ENCODE measurements around the gene PDK2.

Gene PDK2

DNA sequence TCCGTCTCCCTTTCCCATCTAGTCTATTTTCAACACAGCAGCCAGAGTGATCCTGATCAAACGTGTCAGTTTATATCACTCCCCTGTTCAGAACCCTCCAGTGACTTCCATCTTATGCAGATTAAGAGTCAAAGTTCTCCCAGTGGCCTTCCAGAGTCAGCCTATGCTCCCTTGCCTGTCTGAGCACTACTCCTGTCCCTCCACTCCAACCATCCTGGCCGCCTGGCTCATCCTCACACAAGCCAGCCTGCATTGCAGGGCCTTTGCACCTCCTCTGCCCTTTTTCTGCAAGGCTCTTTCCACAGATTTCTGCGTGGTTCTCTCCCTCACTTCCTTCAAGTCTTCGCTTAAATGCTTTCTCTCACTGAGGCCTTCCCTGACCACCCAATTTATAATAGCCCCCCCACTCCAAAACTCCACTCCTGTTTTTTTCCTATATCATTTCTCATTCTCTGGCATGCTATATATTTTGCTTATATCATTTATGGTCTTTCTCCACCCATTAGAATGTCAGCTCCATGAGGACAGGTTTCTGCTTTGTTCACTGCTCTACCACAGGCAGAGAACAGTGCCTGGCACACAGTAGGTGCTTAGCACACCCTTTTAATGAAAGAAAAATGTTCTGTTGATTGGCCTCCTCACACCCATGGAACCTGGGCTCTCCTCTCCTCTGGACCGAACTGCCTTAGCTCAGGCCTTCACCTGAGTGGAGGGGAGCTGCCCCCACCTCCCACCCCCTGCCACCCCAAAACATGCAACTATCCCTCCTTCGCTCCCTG lies 25.5 kb downstream of the PDK2 start:
- DNase-seq: no peak

DNA sequence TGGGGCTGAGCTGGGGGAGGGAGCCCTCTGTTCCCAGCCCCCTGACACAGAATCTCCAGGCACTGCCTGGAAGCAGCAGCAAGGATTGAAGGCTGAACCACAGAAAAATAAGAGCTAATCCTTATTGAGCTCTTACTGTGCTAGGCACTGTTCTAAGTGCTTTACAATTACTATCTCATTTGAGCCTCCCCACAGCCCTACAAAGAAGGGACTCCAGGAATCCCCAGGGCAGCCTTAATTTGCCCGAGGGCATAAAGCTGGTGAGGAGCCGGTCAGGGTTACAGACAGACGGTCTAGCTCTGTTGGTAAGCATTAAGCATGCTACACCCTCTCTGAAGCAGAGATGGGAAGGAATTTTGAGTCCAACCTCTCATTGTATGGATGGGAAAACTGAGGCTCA lies 27.8 kb downstream of the PDK2 start:
- DNase-seq: no peak

DNA sequence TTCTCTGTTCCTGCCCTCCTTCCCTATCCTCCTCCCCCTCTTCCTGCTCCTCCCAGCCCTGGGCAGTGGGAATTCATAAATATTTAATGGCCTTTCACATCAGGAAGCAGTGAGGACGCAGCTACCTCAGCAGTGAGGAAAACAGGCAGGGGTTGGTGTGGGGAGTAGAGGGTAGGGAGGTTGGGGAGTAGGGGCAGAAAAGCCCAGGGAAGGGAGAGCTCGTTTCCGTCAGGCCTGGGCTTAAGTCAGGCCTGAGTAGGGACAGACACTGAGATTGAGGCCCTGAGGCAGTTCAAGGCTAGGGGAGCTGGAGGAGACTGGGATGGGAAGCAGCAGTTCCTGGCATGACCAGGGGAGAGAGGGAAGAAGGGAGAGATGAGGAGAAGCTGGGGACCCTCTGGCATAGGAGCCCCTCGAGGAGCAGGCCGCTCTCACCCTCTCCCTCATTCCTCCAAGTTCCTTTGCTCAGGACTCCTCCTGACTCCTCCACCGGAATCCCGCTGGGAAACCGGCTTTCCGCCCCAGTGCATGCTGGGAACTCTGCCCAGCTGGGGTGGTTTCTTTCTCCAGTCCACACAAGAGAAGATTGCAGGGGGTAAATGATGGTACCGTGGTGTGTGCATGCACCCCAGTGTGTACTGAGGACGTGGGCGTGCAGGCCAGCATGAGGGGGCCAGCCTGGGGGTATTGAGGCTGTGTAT lies 28.6 kb downstream of the PDK2 start:
- no peak for DNase-seq

DNA sequence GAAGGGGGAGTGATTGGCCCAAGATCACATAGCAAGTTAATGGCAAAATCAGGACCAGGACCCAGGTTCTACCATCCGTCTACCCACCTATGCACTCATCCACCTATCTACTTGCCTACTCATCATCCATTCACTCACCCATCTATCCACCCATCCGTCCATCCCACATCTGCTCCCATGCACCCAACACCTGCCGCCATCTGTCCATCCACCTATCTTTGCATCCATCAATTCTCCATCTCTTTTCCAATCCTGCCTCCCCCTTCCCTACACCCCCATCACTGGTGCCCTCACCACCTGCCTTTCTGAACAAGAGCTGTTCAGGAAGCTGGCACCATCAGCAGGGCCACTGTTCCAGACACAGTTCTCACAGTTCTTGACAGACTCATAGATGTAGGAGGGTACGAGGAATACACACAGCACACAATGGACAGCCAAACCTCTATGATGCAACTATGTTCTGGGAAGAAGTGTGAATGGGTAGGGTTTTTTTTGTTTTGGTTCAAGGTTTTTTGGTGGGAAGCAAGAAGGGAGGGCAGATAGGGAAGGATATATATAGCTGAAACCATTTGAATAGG lies 30.4 kb downstream of the PDK2 start:
- DNase-seq: no peak

DNA sequence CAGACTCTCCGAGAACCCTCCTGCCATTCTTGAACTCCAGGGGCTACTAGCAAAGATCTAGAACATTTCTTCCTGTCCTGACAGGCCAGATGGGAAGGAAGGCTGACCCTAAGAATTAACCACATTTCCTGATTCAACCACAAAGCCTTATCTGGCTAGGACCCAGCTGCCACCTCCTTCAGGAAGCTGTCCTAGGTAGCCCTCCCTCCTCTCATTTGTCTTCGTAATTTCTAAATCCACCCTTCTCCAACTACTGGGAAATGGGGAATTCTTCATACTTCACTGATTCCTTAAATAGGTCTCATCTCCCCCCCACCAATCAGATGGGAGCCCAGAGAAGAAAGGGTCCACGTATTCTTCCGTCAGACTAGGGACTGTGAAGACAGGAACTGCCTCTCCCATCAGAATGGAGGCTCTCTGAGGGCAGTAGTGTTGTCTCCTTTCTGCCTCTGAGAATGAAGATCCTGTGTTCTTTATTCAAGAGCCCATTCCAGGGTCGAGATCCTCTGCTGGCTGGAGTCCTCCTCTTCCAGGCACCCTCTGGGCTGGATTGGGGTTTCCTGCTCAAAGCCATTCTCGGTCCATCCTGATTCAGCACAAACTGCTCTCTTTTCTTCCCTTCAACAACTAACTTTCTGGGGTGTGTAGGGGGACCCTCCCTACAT lies 32.7 kb downstream of the PDK2 start:
- no peak for DNase-seq

DNA sequence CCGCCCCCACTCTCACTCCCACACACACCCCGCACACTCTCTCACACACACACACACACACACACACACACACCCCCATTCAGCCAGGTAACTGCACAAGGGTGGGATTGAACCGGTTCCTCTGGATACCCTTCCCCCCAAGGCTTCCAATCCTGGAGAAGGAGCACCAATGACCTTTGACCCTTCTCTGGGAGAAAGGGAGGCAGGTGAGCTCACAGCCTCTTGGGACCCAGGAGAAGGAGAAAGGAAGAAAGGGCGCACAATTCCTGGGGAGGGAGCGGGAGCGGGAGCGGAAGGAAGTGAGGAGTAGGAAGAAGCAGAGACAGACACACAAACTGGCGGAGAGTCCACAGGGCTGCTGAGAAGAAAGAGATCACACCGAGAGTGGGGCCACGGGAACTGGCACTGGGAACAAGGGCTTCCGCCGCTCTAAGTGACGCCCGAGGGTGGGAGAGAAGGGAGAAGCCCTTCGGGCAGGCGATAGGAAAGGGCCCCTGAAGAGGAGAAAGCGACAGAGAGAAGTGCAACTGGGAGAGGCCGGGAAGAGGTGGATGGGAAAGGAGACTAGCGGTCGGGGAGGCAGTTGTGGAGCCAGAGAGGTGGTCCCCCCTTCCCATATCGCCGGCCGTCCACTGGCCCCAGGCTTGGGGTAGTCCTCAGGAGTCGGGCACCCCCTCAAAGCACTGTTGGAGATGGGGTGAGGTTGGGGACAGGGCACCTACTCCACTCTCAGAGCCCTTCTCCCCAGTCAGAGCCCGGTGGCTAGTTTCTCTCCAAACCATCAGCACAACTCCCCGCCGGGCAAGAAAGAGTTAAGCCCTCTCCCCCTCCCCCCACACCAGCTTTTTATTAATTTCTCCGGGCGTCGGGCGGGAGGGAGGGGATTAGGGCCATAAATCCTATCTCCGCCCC lies 33.5 kb downstream of the PDK2 start:
- no peak for DNase-seq

DNA sequence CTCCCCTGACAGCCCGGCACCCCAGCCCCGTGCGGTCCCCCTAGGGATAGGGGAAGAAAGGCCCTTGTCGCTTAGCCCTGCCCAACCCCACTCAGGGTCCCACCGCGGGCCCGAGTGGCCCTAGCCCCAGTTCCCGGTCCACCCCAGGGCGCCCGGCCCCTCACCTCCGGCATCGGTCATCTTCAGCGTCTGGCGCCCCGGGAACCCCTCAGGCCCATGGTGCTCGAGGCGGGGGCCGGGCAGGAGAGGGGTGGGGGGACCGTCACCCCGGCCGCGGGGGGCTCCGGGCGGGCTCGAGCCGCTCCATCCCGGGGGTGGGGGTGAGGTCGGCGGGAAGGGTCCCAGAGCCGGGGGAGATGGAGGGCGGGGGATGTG lies 34.2 kb downstream of the PDK2 start:
- no peak for DNase-seq

DNA sequence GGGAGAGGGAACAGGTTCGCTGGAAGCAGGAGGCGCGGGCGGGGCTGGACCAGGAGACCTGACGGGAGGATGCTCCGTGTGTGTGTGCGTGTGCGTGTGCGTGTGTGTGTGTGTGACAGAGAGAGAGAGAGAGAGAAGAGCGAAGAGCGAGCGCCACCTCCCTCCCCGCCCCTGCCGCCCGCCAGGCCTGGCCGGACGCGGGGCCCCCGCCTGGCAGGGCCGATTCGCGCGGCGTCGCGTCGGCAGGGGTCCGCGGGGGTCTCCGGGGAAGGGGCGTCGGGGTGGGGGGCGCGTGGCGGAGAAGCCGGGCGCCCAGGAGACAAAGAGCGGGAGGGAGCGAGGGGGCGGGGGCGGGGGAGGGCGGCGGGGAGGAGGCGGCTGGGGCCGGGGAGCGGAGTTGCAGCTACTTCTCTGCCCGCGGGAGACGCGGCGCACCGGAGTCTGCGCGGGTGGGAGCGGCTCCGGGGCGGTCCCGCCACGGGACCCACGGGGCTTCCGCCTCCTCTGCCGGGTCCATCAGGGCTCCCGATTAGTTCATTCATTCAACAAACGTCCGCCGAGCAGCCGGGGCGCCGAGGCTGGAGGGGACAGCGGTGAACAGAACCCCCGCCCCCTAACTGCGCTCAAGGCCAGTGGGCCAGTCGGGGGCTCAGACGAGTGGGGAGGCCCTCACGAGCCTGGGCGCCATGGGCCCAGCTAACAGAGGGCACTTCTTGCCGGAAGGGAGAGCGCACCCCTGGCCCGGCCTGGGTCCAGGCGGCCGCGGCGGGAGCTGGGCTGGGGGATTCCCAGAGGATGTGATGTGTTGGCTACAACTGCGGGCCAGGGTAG lies 34.8 kb downstream of the PDK2 start, which contains the start of gene SAMD14:
SAMD14 (minus strand) TSS at position 433 of the 831 bp plus-strand sequence. CDS start 5,201 bp downstream, outside the sequence.
- DNase-seq: no peak

DNA sequence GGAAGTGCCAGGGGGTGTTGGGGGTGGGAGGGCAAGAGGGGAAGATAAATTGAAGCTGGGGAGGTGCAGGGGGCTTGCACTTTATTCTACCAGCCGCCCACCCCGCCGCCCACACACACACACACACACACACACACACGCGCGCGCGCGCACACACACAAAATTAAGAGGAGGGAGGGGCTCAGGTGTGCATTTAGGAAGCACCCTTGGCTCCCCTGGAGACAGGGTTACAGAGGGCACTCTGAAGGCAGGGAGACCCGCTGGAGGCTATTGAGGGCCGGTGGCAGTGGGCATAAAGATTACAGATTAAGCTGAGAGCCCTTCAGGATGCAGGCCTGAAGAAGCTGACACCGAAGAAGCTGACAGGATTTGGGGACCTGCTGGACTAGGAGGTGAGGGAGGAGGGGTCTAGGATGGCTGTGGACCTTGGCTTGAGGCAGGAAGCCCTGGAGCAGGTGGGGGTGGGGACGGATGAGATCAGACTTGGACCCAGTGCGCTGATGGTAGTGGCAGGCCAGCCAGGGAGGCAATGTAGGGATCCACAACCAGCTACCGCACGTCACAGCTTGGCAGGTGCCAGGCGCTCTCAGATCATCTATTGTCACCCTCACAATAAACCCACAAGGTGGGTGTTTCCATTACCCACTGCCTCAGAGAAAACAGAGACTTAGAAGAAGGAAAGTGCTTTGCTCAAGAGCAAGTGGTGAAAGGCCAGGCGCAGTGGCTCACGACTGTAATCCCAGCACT lies 35.6 kb downstream of the PDK2 start:
- peak in 1 of 2 experiments; percentile 26 for DNase-seq

DNA sequence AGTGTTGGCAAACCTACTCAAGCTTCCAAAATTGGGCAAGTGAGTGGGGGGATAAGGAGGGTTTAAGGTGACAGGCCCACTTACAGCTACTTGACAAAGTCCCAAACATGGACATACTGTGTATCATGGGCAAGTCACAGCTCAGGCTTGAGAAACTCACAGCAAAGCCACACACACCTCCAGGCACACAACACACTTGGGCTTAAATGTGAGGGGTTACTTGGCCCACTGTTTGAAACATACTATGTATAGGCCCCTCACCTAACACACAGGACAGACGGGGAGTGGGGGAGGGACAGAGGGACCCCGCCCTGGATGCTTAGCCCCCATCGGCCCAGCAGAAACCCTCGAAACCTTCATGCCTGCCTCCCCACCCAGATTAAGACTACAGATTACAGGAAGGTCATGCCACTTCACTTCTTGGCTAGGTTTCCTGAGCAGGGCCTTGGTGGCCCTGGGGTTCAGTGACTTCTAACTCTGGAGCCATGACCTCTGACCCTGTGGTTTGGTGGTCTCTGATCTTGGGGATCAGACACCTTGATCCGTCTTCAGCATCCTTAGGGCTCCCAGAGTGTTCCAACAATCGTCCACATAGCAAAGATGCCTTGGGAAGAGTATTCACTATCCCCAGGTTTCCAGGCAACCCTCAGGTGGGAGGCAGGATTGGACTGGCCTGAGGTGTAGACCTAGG lies 37.1 kb downstream of the PDK2 start:
- no peak for DNase-seq

DNA sequence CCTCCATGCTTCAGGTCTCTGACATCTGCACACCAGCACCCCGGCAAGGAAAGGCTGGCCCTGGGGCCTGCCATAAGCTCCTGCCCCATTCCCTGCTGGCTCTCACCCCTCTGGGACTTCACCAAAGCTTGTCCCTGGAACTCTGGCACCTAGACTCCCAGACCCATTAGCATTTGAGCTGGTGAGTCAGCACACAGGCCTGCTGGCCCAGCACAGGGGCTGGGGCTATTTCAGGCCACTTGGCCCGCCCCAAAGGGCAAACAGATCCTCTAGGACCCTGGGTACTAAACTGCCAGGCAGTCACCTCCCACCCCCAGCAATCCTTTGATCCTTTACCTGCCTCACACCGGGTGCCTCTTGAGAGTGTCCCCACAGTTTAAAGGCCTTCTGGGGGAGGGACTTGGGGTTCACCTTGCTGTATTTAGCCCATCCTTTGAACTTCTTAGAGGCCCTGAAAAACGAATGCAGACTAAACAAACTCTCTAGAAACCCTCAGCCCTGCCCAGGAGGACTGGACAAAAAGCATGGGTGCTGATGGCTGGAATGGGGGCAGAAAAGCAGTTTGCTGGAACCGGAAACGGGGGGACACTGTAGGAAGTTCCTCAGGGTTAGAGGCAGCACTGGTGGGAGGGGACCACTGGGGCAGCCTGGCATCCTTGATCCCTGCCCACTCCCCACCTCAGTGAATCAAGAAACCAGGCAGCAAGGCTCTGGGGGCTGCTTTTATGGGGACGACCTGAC lies 38.0 kb downstream of the PDK2 start:
- no peak for DNase-seq

DNA sequence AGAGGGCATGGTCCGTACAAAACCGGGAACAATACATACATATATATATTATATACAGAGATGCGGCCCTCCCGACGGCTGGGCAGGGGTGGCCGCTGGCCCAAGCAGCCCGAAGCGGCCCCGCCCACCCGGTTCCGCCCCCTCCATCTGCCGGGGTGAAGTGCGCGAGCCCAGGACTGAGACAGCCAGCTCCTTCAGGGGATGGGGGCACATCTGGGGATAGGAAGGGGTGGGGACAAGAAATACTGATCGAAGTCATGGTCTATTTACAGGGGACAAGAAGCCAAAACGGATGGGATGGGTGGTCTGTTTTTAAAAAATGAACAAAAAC lies 38.6 kb downstream of the PDK2 start:
- no peak for DNase-seq

DNA sequence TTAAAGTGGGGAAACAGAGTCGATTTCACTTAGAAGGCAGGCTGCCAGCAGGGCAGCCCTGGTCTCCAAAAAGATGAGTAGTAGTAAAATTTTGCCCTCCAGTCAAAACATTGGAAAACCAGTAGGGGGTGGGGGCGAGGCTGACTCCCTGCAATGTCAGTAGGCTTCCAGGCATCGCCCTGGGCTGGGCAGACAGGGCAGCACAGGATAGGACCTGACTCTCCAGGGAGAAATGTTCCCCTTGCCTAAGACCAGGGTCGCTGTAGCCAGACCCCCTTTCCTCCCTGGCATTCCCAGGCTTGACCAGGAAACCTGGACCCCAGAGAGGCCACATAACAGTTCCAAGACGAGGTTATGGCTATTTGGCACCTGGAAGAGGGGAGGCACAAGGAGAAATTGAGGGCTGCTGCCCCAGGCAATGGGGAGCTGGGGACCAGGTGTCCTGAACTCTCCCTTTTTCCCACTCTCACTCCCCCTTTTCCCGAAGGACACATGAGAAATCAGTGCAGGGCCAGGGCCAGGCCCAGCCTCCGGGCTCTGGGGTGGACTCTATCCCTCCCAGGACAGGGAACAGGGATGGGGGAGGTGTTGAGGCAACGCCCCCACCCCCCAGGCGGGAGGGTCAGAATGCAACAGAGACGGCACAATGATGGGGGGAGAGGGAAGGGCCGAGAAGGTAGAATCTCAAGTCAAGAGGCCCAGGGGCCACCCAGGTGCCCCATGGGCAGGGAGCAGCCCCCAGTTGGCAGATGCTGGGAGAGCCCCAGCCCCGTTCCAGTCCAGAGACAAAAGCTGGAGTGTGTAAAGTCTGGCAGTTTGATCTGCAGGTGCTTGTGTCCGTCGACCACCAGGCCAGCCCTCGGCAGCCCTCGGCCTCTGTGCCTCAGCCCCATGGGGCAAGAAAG lies 39.3 kb downstream of the PDK2 start:
- DNase-seq: no peak

DNA sequence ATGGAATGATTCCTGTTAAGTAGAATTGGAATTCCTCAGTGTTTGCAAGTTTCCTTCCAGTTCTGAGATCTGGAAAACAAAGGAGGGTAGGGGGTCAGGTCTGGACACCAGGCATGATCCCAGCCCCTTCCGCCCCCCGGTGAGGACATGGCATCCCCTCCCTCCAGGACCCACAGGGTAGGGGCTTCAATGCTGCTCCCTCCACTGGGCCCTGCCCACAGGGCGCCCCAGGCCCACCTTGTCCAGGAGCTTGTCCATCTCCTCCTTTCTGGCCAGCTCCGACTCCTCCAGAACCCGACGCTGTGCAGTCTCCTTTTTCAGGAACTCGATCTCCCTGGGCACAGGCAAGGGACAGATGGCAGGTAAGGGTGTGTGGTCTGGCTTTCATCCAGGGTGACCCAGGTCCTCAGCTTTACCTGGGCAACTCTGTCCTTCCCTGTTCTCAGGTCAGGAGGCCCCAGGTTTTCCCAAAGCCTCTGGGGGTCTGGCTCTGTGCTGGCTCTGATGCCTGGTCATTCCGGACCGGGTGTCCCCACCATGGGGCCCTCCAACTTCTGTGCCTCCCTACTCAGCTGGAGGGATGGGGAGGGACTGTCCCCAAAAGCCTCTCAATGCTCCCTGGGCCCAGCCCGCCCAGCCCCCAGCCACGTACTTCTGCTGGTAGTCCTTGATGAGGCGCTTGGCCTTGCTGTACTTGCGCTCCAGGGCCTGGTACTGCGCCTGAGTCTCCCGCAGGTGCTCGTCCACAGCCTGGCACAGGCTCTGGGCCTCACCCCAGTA lies 40.4 kb downstream of the PDK2 start:
- DNase-seq: no peak

DNA sequence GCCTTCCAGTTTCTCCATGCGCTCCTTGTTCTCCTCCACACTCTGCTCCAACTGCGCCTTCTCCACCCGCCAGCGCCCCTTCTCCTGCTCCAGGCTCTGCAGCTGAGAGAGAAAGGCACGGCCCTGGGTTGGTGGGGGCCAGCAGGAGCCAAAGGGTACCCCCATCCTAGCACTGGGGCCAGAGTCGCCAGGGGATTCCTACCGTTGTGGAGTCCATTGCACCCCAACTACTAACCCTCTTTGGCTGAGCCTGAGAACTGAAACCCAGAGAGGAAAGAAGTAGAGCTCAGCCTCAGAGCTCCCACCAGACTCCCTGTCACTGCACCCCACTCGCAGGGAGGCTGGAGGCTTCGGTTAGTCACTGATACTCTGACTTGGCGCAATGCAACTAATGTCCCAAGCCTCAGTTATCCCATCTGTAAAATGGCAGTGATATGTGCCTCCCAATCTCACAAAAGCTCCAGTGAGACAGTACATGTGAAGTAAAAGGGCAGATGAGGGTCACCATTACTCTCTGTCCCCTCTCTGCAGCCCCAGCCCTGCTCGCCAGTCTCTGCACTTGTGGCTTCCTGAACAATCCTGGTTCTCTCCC lies 41.0 kb downstream of the PDK2 start:
- DNase-seq: no peak

DNA sequence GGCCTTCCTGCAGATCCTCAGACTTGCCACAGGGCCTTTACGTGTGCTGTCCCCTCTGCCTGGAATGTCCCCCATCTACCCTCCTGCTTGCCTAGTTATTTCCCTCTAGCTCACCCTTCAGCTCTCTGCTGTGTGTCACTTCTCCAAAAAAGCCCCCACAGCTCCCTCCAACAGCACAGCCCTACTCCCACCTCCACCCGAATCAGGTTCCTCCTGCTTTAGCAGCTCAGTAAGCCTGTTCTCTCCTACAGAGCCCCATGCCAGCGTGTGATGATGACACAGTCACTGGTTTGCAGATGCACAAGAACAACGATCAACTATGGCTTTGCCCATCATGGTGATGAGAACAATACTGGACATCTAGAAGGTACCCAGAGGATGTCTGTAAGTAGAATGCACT lies 41.9 kb downstream of the PDK2 start:
- no peak for DNase-seq

DNA sequence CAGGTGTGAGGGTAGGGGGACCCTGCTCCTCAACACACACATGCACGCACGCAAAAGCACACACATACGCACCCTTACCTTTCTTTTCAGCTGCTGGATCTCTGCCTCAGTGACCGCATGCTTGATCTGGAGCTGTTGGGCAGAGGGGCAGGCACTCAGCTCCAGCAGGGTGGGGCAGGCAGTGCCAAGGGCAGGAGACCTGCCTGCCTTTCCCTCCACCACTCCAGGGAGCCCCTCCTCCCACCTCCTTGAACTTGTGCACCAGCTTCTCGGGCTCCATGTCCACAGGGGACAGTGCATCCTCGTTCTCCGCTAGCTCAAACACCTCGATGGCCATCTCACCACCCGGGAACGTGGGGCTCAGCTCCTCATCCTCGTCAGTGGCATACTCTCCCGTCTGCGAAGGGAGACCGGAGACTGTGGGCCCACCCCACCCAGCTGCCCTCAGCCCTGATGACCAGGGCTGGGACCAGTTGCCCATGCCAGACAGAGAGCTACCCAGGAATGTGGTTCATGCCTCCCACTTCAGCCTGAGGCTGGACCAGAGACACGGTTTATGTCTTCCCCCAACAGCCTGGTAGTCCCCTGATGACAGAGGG lies 44.1 kb downstream of the PDK2 start:
- no peak for DNase-seq
